GM19023 (cell line): ENCODE measurements around the gene TMEM256.

Experiments used
- ATAC-seq: cut with Tn5 transposase; IDR thresholded peaks from one replicate; pipeline ENCODE4 v1.9.1; 2021; ENCODE audit warnings: mild to moderate bottlenecking, moderate library complexity; ENCODE audit not compliant: unreplicated experiment

TMEM256 gene

DNA sequence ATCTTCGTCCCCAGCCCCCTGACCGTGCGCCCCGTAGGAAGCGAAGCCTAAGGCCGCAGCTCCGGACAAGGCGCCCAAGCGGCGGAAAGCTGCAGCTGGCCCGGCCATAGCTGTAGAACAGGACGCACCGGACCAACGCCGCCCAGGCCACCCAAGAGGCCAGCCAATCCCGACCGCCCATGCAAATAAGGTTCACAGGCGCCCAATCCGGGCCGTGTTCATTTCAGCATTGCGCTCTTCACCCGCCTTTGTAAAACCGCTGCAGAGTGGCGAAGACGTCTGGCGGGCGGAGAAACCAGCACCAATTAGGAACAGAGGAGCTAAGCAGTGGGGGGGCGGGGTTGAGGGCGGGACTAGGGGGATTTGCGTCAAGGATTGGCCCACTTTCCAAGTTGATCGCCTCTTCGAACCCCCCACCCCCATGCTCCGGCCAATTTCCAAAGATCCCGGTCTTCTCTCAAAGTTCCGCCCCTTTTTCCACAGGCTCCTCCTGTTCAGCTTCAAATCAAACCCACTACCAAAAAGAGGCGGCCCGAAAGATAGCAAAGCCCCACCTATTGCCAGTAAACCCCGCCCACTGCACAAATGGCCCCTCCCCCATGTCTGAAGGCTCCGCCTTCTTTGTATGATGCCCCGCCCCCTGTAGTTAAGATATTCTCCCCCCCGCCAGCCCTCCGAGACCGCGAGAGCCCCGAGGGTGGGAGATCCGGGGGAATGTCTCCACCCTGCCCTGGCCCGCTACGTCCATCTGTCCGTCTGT lies at the start of gene TMEM256:
Gene TMEM256, minus strand, starts transcription at position 121 of the 760 bp plus-strand sequence. Its CDS starts 13 bp downstream, at position 108.
- peak; percentile 93 for ATAC-seq

DNA sequence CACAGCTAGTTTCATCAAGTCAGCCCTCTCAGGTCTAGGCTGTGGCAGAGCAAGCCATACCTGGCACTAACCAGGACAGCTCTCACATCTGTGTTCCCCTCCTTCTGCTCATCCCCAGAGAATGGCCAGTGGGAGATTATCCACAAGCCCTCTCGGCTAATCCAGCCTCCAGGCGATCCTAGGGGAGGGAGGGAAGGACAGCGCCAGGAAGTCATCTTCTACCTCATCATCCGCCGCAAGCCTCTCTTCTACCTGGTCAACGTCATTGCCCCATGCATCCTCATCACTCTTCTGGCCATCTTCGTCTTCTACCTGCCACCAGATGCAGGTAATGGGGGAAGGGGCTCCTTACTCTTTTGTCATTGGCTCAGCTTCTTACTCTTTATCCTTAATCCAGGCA lies 44.6 kb upstream of the TMEM256 start:
- no peak for ATAC-seq

DNA sequence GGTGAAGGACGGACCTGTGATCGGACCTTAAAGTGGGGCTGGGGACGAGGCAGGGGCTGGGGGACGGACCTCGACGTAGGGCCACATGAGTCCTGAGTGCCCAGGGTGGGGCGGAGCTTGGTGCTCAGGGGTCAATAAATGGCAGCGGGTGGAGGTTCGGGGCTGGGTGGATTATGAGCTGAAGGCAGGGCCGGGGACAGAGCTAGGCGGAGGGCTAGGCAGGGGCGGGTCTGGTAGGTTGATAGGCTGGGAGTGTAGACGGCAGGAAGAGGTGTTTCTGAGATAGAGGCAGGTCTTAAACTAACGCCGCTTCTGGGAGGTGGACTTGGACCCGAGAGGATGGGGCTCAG lies 41.7 kb upstream of the TMEM256 start:
- peak; percentile 29 for ATAC-seq

DNA sequence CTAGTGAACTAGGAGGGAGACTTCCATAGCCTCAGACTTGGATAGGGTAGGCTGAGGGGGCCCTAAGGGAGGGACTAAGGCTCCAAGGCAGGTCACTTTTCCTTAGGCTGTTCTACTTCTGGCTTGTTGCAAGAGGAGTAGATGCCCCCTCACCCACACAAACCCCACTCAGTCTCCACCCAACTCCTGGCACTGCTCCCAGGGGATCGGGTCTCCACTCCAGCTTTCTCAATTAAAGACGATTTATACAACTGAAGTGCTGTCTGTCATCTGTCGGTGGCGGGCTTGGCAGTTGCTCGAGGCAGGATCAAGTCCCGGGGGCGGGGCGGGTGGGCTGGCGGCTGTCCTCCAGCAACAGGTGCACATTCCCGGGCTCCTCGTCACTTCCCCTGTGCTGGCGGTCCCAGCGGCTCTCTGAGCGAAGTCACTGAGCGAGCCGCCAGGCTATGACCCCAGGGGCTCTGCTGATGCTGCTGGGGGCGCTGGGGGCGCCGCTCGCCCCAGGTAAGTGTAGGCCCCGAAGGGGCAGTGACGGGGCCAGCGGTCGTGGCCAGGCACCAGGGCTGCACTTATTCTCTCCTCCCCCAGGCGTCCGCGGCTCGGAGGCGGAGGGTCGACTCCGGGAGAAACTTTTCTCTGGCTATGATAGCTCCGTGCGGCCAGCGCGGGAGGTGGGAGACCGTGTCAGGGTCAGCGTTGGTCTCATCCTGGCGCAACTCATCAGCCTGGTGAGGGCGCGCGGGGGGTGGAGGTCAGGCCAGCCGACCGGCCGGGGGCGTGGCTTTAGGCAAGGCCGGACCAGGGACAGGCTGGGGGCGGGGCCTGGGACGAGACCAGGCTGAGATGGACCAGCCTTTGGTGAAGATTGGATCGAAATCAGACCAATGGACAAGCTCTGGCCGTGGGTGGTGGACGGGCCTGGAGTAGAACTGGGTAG lies 41.1 kb upstream of the TMEM256 start, which contains the start of gene CHRNB1:
Gene CHRNB1, plus strand, starts transcription at position 380 of the 937 bp plus-strand sequence. Its CDS starts 67 bp downstream, at position 447.
- ATAC-seq: peak; percentile 50

DNA sequence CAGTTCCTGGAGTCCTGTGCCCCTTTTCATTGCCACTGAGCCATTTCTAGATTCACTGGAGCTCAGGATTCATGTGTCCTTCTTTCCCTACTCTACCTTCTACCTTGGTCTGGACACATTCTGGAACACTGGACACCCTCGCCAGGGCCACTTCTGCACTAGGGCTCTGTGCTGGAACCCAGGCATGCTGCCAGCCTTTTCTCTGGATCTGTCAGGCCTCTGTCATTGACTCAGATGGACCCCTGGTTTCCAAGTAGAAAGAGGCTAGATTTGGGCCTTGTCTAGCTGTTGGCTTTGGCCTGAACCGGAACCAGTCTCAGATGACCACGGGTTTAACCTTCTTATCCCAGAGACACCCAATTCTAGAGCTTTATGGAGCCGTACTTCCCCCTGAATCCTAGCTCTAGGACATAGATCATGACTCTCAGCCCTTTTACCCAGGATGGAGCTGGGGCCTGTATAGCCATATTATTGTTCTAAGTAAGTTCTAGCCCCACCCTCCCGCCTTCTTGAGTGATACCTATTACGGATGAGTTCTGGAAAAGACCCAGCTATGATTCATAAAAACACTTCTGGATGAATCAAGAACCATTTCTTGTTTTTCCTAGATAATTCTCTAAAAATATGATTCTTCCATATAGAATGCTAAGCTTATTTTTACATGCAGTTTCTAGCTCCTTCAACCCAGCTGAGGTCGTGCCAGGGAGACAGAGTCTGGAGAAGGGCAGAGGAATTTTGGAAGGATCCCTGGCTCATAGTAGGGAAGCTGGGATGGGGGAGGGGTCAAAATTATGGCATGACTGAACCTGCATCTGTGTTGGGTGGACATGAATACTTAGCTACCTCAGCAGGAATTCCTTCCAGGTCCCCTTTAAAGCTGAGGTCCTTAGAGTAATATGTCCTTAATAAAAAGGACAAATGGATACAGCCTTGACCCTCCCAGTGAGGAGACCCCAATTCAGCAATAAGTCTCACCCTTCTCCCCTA lies 39.9 kb upstream of the TMEM256 start:
- no peak for ATAC-seq

DNA sequence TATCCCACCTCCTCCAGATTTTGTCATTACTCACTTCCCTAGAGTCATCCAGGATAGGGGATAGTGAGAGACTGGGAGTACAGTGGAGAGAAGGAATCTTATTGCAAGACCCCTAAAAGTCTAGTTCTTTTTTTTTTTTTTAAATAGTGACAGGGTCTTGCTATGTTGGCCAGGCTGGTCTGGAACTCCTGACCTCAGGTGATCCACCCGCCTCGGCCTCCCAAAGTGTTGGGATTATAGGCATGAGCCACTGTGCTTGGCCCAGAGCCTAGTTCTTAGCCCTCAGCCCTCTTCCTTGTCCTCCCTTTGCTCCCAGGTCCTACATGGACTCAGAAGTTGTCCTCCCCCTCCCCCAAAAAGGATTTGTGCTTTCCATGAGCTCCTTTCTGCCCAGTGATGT lies 38.2 kb upstream of the TMEM256 start:
- no peak for ATAC-seq

DNA sequence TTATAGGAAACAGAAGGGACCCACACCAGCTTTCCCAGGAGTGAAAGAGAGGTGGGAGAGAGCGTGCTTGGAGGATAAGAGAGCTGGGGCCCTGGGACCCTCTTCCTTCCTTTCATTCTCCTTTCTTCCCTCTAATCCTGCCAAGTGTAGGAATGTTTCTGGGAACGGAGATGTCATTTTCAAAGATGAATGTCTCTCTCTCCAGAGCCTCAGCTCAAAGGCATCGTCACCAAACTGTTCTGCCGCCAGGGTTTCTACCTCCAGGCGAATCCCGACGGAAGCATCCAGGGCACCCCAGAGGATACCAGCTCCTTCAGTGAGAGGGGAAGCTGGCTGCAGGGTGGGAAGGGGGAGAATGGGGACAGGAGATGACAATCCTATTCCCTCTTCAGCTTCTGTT lies 37.4 kb upstream of the TMEM256 start:
- ATAC-seq: no peak

DNA sequence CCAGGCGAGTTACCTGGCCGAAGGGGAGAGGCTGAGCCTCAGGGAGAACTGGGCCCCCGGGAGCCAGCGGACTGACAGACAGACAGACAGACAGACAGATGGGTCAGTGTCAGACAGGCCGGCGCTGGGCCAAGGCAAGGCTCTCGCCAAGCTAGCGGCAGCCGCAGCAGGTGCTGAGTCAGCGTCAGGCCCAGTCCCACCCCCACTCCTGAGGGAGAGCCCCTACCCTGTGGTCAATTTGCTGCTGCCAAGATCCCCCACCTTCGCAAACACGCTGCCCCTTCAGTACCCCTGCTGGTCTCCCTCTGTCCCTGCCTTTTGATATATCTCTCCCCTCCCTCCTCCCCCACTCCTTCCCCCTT lies 36.9 kb upstream of the TMEM256 start:
- ATAC-seq: no peak

DNA sequence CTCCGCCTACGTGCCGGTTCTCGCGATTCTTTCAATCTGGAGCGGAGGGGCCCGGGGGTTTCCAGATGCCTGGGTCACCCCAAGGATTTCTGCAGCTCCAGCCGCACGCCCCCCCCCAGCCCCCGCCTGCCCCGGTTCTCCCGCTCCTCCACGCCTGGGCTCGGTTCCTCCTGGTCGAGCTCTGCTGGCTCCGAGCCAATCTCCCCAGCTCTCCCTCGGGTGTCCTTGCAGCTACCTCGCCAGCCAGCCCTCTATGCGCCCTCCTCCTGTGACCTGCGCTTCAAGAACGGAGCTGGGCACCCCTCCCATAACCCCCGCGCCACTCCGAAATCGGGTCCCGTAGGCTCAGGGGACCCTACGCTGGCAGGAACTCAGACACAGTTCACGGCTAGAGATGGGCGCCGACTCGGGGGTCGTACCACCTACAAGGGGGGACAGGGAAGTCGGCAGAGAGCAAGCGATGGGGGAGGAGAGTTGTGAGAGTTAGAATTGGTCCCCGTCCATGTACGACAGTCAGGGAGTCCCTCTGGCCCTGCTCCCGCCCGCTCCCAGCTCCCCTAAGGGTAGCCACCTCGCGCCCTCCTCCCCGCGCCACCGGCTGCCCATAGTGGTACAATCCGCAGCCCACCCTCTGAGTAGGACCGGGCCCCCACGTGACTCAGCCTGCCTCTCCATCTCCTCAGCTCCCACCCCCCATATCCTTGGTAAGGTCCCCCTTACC lies 36.4 kb upstream of the TMEM256 start:
- no peak for ATAC-seq

DNA sequence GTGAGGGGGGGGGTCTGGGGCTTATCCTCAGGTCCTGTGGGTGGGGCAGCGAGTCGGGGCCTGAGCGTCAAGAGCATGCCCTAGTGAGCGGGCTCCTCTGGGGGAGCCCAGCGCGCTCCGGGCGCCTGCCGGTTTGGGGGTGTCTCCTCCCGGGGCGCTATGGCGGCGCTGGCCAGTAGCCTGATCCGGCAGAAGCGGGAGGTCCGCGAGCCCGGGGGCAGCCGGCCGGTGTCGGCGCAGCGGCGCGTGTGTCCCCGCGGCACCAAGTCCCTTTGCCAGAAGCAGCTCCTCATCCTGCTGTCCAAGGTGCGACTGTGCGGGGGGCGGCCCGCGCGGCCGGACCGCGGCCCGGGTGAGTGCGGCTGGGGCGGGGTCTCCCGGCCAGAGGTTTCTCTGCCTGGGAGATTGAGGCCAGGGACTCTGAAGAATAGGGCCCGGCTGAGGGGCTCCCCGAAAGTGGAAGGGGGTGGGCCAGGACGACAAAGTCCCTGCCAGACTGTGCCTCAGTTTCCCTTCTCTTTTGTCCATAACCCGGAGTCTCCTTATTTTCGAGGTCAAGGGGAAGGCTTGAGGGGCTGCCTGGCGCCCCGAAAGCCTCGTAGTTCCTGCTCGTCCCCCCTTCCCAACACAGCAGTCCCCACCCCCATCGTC lies 35.7 kb upstream of the TMEM256 start, which contains the start of gene FGF11:
Gene FGF11, plus strand, starts transcription at position 51 of the 651 bp plus-strand sequence. Its CDS starts 109 bp downstream, at position 160.
- no peak for ATAC-seq

DNA sequence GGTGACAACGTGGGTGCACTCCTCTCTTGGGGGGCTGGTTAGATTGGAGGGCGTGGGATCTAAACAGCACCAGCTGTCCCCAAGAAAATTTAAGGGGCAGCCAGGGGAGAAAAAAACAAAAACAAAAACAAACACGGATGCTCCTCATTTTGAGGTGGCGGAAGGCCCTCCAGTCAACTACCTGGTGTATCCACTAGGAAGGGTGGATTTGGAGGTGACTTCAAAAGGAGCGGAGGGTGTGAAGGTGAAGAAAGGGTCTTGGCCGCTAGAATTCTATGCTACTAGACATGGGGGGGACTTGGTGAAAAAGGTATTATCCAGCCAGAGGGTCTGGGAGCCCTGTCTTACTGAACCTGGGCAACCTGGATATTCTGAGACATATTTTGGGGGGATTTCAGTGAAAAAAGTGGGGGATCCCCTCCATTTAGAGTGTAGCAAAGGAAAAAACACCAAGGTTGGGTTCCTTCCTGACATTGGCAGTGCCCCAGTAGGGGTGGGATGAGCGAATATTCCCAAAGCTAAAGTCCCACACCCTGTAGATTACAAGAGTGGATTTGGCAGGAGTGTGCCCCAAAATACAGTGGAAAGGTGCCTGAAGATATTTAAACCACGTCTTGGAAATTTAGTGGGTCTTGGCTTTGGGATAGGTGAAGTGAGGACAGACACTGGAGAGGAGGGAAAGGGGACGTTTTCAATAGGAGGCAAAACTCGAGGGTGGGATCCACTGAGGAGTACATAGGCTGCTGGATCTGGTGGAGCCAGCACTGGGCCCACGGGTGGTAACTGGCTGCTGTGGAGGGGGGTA lies 35.0 kb upstream of the TMEM256 start:
- no peak for ATAC-seq

DNA sequence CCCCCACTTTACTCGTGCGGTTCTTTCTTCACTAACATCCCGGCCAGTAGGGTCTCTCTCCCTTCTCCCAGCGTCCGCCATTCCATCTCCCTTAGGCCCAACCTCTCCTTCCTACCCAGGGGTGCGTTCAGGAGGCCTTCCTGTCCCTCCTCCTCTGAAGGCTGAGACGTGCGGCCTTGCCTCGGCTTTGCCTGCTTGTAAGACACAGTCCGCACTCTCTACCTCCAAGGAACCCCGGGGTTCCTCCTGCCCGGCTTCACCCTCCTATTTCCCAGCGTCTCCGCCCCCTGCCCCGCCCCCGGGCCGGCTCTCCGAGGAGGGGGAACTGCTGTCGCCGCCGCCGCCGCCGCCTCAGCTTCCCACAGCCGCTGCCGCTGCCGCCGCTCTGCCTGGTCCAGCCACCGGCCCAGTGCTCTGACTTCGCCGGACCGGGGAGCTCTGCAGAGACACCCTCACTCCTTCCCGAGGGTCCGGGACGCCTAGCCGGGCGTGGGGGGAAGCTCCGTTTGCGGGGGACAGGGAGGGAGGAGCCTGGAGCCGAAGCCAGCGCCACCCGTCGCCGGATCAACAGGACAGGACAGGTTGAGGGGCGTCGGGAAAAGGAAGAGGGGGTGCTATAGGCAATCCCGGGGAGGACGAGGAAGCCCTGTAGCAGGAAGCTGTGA lies 34.2 kb upstream of the TMEM256 start:
- ATAC-seq: no peak

DNA sequence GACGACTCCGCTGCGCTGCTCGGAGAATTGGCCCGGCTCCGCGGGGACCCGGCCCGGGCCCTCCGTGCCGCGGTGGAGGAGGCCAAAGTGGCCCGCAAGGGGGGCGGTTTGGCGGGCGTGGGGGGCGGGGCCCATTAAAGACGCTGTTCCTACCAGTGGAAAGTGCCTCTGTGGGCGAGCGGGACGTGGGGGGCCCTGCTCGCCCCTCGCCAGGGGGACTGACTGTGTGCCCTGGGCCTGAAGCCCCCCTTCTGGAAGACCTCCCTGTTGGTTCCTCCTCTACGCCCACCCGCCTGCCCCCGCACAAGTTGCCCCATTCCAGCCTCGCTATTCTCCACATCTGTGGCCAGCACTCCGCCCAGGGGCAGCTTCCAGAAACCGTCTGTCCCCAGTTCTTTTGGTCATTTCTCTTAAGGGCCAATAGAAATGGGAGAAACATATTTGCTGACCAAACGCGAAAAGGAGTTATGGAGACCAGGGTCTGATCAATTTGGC lies 33.5 kb upstream of the TMEM256 start:
- ATAC-seq: no peak

DNA sequence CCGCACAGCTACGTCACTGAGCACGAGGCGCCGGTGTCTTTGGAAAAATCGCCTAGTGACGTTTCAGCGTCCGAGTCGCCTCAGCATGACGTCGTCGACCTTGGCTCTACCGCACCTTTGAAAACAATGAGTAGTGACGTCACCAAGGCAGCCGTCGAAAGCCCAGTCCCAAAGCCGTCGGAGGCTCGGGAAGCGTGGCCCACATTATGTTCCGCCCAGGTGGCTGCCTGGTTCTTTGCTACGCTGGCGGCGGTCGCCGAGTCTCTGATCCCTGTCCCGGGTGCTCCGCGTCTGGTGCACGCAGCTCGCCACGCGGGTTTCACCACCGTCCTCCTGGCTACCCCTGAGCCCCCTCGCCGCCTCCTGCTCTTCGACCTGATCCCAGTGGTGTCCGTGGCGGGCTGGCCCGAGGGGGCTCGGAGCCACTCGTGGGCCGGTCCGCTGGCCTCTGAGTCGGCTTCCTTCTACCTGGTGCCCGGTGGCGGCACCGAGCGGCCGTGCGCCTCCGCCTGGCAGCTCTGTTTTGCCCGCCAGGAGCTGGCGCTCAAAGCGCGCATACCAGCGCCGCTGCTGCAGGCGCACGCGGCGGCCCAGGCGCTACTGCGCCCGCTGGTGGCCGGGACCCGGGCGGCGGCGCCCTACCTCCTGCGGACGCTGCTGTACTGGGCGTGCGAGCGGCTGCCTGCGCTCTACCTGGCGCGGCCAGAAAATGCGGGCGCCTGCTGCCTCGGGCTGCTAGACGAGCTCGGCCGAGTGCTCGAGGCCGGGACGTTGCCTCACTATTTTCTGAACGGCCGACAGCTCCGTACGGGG lies 32.9 kb upstream of the TMEM256 start:
- ATAC-seq: no peak

DNA sequence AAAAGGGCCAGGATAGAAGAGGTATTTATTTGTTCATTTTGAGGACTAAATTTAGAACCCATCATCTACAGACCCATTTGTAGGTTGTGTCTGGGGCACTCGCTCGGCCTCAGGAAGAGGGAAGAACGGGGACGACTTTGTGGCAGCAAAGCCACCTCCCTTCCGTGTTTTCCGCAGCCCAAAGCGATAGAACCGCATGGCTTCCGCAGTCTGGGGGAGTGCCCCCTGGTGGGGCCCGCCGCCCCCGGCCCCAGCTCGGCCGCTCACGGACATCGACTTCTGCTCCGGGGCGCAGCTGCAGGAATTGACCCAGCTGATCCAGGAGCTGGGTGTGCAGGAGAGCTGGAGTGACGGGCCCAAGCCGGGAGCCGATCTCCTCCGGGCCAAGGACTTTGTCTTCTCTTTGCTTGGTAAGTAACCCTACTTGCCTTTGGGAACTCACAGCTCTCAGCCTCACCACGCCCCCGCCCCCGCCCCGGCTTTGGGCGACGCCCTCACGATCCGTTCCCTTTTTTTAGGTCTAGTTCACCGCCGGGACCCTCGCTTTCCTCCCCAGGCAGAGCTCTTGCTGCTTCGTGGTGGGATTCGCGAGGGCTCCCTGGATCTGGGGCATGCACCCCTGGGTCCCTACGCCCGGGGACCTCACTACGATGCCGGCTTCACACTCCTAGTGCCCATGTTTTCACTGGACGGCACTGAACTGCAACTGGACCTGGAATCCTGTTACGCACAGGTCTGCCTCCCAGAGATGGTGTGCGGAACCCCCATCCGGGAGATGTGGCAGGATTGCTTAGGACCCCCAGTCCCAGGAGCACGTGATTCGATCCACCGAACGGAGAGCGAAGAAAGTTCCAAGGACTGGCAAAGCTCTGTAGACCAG lies 32.0 kb upstream of the TMEM256 start:
- peak; percentile 17 for ATAC-seq

DNA sequence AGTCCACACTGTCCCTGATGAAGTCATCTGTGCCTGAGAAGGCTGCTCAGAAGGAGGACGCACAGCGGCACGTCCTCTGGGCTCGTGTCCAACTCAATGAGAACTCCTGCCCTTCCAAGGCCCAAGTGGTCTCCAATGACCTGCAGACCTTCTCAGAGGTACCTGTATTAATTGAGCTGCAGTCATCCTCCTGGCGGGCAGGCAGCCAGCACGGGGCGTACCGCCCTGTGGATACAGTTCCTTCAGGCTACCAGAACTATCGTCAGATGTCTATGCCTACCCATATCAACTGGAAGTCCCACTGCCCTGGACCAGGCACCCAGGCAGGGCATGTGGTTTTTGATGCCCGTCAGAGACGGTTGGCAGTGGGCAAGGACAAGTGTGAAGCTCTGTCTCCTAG lies 28.4 kb upstream of the TMEM256 start:
- no peak for ATAC-seq
